Measurements from ENCODE around the gene CHRNA7. TPM values are rescaled to one million over a fixed set of nuclear protein-coding genes. Genes with fewer than 3 reads are reported as not detected.

The CHRNA7 gene
- total RNA-seq, 4 donors from 2014 or later: 0.35 to 6.5 (median 0.66) TPM

DNA sequence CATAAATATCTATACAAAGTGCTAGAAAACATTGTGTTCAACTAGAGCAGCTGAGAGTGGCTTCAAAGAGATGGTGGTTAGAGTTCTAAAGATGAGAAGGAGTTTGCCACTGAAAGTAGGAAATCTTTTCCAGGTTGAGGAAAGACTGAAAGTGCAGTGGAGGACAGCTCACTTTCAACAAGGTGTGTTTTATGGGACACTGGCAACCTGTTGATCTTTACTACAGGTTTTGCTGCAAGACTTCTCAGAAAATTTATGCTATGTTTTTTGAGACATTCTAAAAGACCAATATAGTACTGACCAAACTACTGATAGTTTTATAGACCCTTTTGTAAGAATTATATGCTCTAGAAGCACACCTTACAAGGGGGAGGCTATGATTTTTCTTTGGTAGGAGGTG, 3.8 kb downstream of the CHRNA7 start:
- no peaks in the 10 kb centered on the region for H3K36me3 ChIP-seq
- H3K4me1 ChIP-seq: peaks cover 9 to 12% of the 10 kb centered on the region in 2 donors
- in situ Hi-C loops (cut with MboI; ENCODE audit: low sequenced_read_pairs in 4 of 4): no loop called here
- no peaks in the 10 kb centered on the region for H3K9me3 ChIP-seq
- no peak overlapping the region for H3K27ac ChIP-seq
- intact Hi-C loops (cut with DNase I; ENCODE audit: low total_unique reads): no loop called here
- no peak for TF ChIP-seq POLR2A (IDR thresholded peaks at IDR 0.05)
- TF ChIP-seq, protein P1, sequence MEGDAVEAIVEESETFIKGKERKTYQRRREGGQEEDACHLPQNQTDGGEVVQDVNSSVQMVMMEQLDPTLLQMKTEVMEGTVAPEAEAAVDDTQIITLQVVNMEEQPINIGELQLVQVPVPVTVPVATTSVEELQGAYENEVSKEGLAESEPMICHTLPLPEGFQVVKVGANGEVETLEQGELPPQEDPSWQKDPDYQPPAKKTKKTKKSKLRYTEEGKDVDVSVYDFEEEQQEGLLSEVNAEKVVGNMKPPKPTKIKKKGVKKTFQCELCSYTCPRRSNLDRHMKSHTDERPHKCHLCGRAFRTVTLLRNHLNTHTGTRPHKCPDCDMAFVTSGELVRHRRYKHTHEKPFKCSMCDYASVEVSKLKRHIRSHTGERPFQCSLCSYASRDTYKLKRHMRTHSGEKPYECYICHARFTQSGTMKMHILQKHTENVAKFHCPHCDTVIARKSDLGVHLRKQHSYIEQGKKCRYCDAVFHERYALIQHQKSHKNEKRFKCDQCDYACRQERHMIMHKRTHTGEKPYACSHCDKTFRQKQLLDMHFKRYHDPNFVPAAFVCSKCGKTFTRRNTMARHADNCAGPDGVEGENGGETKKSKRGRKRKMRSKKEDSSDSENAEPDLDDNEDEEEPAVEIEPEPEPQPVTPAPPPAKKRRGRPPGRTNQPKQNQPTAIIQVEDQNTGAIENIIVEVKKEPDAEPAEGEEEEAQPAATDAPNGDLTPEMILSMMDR (IDR thresholded peaks at IDR 0.05 in 4 of 5, conservative IDR thresholded peaks at IDR 0.05 in 1 of 5): no peak
- ATAC-seq (no peak), DNase-seq (no peak)
- peaks cover 2 to 5% (median 3%) of the 10 kb centered on the region in 3 donors for H3K27me3 ChIP-seq
- H3K4me3 ChIP-seq: no peak overlapping the region

DNA sequence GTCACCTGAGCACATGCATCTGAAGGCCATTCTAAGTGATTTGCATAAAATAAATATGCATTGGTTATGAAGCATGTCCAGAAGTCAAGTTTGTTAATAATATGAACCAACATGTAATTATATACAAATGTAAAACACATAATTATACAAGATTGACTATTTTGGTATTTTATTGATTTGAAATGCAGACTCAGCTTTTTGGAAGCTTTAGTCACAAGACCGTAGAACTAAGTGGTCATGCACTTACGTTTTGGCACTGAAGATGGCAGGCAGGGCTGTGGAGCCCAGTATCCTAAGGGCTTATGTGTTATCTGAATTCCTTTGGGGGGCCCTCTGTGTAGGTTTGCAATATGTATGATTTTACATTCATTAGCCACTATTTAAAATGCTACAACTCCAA, 5.0 kb downstream of the CHRNA7 start:
- H3K4me3 ChIP-seq: no peak overlapping the region
- H3K36me3 ChIP-seq: no peaks in the 10 kb centered on the region
- TF ChIP-seq POLR2A (IDR thresholded peaks at IDR 0.05): no peak
- TF ChIP-seq, protein P1 (IDR thresholded peaks at IDR 0.05 in 4 of 5, conservative IDR thresholded peaks at IDR 0.05 in 1 of 5): no peak
- peaks cover 0 to 4% of the 10 kb centered on the region in 2 donors for H3K4me1 ChIP-seq
- ATAC-seq (no peak), DNase-seq (no peak)
- in situ Hi-C loops (cut with MboI; ENCODE audit: low sequenced_read_pairs in 4 of 4): no loop called here
- intact Hi-C loops (cut with DNase I; ENCODE audit: low total_unique reads): no loop called here
- peaks cover 0 to 2% (median 0%) of the 10 kb centered on the region in 3 donors for H3K27me3 ChIP-seq
- H3K27ac ChIP-seq: no peak overlapping the region
- no peaks in the 10 kb centered on the region for H3K9me3 ChIP-seq

DNA sequence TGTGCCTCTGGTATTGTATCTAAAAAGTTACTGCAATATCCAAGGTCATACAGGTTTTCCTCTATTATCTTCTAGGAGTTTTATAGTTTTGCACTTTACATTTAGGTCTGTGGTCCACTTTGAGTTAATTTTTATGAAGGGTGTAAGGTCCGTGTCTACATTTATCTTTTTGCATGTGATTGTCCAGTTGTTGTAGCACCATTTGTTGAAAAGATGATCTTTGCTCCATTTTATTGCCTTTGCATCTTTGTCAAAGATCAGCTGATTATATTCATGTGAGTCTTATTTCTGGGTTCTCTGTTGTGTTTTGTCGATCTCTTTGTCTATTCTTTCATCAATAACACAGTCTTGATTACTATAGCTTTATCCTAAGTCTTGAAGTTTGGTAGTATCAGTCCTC, 6.7 kb downstream of the CHRNA7 start:
- no peaks in the 10 kb centered on the region for H3K36me3 ChIP-seq
- DNase-seq: no peak
- ATAC-seq: no peak
- in situ Hi-C loops (cut with MboI; ENCODE audit: low sequenced_read_pairs in 4 of 4) (no loop called here), intact Hi-C loops (cut with DNase I; ENCODE audit: low total_unique reads) (no loop called here)
- H3K27ac ChIP-seq: no peak overlapping the region
- no peaks in the 10 kb centered on the region for H3K27me3 ChIP-seq
- H3K9me3 ChIP-seq: no peaks in the 10 kb centered on the region
- H3K4me3 ChIP-seq: no peak overlapping the region
- TF ChIP-seq, protein P1 (IDR thresholded peaks at IDR 0.05 in 4 of 5, conservative IDR thresholded peaks at IDR 0.05 in 1 of 5): no peak
- H3K4me1 ChIP-seq: no peaks in the 10 kb centered on the region

DNA sequence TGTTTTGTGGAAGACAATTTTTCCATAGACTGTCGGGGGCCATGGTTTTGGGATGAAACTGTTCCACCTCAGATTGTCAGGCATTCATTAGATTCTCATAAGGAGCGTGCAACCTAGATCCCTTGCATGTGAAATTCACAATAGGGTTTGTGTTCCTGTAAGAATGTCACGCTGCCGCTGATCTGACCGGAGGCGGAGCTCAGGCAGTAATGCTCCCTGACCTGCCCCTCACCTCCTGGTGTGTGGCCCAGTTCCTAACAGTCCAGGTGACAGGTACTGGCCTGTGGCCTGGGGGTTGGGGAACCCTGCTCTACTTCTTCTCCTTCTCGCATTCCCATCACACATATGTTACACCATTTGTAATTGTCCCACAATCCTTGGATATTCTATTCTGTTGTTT, 11.0 kb downstream of the CHRNA7 start:
- in situ Hi-C loops (cut with MboI; ENCODE audit: low sequenced_read_pairs in 4 of 4): no loop called here
- DNase-seq (no peak), ATAC-seq (no peak)

More for the DNA sequence above, 11.0 kb downstream of the CHRNA7 start:
- no peaks in the 10 kb centered on the region for H3K36me3 ChIP-seq
- intact Hi-C loops (cut with DNase I; ENCODE audit: low total_unique reads): no loop called here
- H3K27ac ChIP-seq: no peak overlapping the region
- no peaks in the 10 kb centered on the region for H3K27me3 ChIP-seq
- H3K4me3 ChIP-seq: no peak overlapping the region
- H3K4me1 ChIP-seq: no peaks in the 10 kb centered on the region
- no peaks in the 10 kb centered on the region for H3K9me3 ChIP-seq
- TF ChIP-seq, protein P1 (IDR thresholded peaks at IDR 0.05 in 4 of 5, conservative IDR thresholded peaks at IDR 0.05 in 1 of 5): no peak
- TF ChIP-seq POLR2A (IDR thresholded peaks at IDR 0.05): no peak
